CD4-positive, alpha-beta T cell treated with Interleukin-10 for 1 hour (primary cell): ENCODE measurements around the gene GP2.

Source experiments
- DNase-seq: peaks from one replicate; pipeline ENCODE4 v3.0.0-alpha.2; 2020

Gene GP2

GRCh38 chr16:20327444-20328041 lies at the start of gene GP2:
TSS of gene GP2 (minus strand) at chr16:20327513. CDS start at chr16:20326431, 1,082 bp downstream.
- DNase-seq = no peak

- no peak for DNase-seq
Measured at GRCh38 chr16:20372701-20373100, 45.4 kb upstream of the GP2 start.

- DNase-seq = no peak
Measured at GRCh38 chr16:20369452-20370054, 42.2 kb upstream of the GP2 start.

GRCh38 chr16:20364051-20364450 lies 36.7 kb upstream of the GP2 start:
- DNase-seq = no peak

- no peak for DNase-seq
Measured at GRCh38 chr16:20363191-20363590, 35.9 kb upstream of the GP2 start.

- no peak for DNase-seq
Measured at GRCh38 chr16:20359997-20360396, 32.7 kb upstream of the GP2 start.

- no peak for DNase-seq
Measured at GRCh38 chr16:20355114-20355782, 27.9 kb upstream of the GP2 start.

GRCh38 chr16:20353379-20353778 lies 26.1 kb upstream of the GP2 start:
- no peak for DNase-seq

- no peak for DNase-seq
Measured at GRCh38 chr16:20352615-20353014, 25.3 kb upstream of the GP2 start, which contains the start of gene UMOD. TSS of gene UMOD (minus strand) at chr16:20352715. CDS start at chr16:20350737, 1,978 bp downstream.

- no peak for DNase-seq
Measured at GRCh38 chr16:20349615-20350014, 22.3 kb upstream of the GP2 start.

- DNase-seq = no peak
Measured at GRCh38 chr16:20348365-20349185, 21.3 kb upstream of the GP2 start.

- no peak for DNase-seq
Measured at GRCh38 chr16:20347666-20348364, 20.5 kb upstream of the GP2 start.

GRCh38 chr16:20344611-20345010 lies 17.3 kb upstream of the GP2 start:
- no peak for DNase-seq

- DNase-seq = no peak
Measured at GRCh38 chr16:20339744-20340143, 12.4 kb upstream of the GP2 start.

GRCh38 chr16:20336955-20337354 lies 9.6 kb upstream of the GP2 start:
- DNase-seq = no peak

- DNase-seq = no peak
Measured at GRCh38 chr16:20334396-20334795, 7.1 kb upstream of the GP2 start.

GRCh38 chr16:20333120-20333519 lies 5.8 kb upstream of the GP2 start:
- no peak for DNase-seq

- no peak for DNase-seq
Measured at GRCh38 chr16:20332411-20332810, 5.1 kb upstream of the GP2 start.

- DNase-seq = no peak
Measured at GRCh38 chr16:20331635-20332034, 4.3 kb upstream of the GP2 start.

GRCh38 chr16:20329392-20330138 lies 2.3 kb upstream of the GP2 start:
- DNase-seq = no peak

- no peak for DNase-seq
Measured at GRCh38 chr16:20326321-20326720, 992 bp downstream of the GP2 start.

- no peak for DNase-seq
Measured at GRCh38 chr16:20325005-20325404, 2.3 kb downstream of the GP2 start.
